GM23248 (cell line): Measurements from ENCODE around the gene MYO7B.

Experiments
- EZH2 ChIP-seq: fragments of 200-600 bp; sonication (generic); IDR thresholded peaks from 2 replicates; pipeline ENCODE4 v1.6.1; 2018; ENCODE audit warnings: antibody characterized with exemption, mild to moderate bottlenecking; ENCODE audit not compliant: insufficient read depth, poor library complexity, severe bottlenecking
- EZH2phosphoT487 ChIP-seq: fragments of 200-600 bp; sonication (generic); IDR thresholded peaks from 2 replicates; pipeline ENCODE4 v1.6.1; 2018; ENCODE audit warnings: antibody characterized with exemption, moderate library complexity, mild to moderate bottlenecking, low read depth; ENCODE audit not compliant: insufficient read depth

GRCh38 chr2:127658641-127659407, 123.3 kb downstream of the MYO7B start:
- TF ChIP-seq EZH2 = no peak
- TF ChIP-seq EZH2phosphoT487 = no peak
